Measurements from ENCODE around the gene NR2F1.

Gene NR2F1

DNA sequence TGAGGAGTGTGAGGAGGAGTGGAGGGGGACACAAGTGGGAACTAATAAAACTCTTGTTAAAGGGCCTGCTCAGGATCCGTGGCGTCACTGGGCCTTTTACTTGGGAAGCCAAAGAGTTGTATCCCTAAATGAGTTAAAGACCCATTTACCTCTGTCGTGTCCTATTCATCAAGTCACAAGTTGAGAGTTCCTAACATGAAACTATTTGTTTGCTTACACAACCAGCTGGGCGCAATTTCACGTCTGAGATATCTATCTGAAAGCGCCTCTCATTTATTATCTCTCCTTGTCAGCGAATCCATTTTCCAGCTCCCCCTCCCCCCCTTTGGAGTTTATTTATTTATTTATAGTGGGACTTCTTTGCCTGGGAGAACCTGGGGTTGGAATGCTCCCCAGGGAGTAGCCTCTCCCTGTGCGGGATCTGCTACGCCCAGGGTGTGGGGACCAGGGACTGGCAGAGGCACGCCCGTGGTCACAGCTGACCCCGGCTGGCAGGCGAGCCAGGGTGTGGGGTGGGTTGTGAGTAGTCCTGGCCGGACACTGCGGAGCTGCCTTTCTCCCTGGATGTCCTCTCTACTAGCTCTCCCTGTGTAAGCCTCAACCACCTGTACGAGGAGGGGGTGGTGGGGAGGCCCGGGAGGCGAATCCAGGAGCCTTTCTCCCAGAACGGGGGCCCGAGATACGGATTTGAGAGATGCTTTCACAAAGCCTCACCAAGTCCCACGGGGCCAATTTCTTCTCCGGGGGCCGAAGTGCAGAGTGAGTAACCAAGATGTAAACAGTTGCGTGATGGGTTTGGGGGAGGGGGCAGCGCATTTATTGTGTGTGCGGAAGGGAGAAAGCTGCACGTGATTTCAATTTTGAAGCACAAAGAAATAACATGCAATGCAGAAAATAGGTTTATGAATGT lies 15.3 kb downstream of the NR2F1 start (continued):
- TF ChIP-seq ZNF354C (tag by site-specific recombination; IDR thresholded peaks at IDR 0.05; ENCODE audit: borderline replicate concordance, low read depth) (no peak), ZNF140 (tag by site-specific recombination; IDR thresholded peaks at IDR 0.05) (no peak), HOXC10 (CRISPR knock-in tag; IDR thresholded peaks at IDR 0.05) (no peak), ZNF660 (tag by site-specific recombination; IDR thresholded peaks at IDR 0.05) (no peak), TRIM28 (IDR thresholded peaks at IDR 0.05; ENCODE audit: borderline replicate concordance, low read length) (no peak), YY1 (tag by site-specific recombination; IDR thresholded peaks at IDR 0.05) (no peak), ZNF132 (tag by site-specific recombination; IDR thresholded peaks at IDR 0.05; ENCODE audit: borderline replicate concordance) (no peak), GLIS1 (tag by site-specific recombination; IDR thresholded peaks at IDR 0.05) (peak; percentile 94), ZNF211 (tag by site-specific recombination; IDR thresholded peaks at IDR 0.05; ENCODE audit: low read depth) (no peak), ZNF184 (tag by site-specific recombination; IDR thresholded peaks at IDR 0.05) (no peak), ZNF350 (tag by site-specific recombination; IDR thresholded peaks at IDR 0.05) (no peak), ZNF26 (tag by site-specific recombination; IDR thresholded peaks at IDR 0.05) (no peak), ZNF174 (tag by site-specific recombination; IDR thresholded peaks at IDR 0.05) (no peak), ZBTB6 (tag by site-specific recombination; IDR thresholded peaks at IDR 0.05) (no peak), ZNF530 (tag by site-specific recombination; IDR thresholded peaks at IDR 0.05; ENCODE audit: low read depth) (no peak), PBX3 (CRISPR knock-in tag; IDR thresholded peaks at IDR 0.05) (no peak), ZNF692 (tag by site-specific recombination; IDR thresholded peaks at IDR 0.05) (no peak), IKZF3 (tag by site-specific recombination; IDR thresholded peaks at IDR 0.05) (peak; percentile 91), ZBTB20 (tag by site-specific recombination; IDR thresholded peaks at IDR 0.05) (peak; percentile 84), ZNF221 (tag by site-specific recombination; IDR thresholded peaks at IDR 0.05; ENCODE audit: borderline replicate concordance) (no peak), PRDM2 (tag by site-specific recombination; IDR thresholded peaks at IDR 0.05; ENCODE audit: borderline replicate concordance) (no peak)
- TF ChIP-seq, protein P1, sequence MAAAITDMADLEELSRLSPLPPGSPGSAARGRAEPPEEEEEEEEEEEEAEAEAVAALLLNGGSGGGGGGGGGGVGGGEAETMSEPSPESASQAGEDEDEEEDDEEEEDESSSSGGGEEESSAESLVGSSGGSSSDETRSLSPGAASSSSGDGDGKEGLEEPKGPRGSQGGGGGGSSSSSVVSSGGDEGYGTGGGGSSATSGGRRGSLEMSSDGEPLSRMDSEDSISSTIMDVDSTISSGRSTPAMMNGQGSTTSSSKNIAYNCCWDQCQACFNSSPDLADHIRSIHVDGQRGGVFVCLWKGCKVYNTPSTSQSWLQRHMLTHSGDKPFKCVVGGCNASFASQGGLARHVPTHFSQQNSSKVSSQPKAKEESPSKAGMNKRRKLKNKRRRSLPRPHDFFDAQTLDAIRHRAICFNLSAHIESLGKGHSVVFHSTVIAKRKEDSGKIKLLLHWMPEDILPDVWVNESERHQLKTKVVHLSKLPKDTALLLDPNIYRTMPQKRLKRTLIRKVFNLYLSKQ (tag by site-specific recombination; IDR thresholded peaks at IDR 0.05; ENCODE audit: borderline replicate concordance) = no peak
- TF ChIP-seq, protein P2, sequence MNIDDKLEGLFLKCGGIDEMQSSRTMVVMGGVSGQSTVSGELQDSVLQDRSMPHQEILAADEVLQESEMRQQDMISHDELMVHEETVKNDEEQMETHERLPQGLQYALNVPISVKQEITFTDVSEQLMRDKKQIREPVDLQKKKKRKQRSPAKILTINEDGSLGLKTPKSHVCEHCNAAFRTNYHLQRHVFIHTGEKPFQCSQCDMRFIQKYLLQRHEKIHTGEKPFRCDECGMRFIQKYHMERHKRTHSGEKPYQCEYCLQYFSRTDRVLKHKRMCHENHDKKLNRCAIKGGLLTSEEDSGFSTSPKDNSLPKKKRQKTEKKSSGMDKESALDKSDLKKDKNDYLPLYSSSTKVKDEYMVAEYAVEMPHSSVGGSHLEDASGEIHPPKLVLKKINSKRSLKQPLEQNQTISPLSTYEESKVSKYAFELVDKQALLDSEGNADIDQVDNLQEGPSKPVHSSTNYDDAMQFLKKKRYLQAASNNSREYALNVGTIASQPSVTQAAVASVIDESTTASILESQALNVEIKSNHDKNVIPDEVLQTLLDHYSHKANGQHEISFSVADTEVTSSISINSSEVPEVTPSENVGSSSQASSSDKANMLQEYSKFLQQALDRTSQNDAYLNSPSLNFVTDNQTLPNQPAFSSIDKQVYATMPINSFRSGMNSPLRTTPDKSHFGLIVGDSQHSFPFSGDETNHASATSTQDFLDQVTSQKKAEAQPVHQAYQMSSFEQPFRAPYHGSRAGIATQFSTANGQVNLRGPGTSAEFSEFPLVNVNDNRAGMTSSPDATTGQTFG (tag by site-specific recombination; IDR thresholded peaks at IDR 0.05; ENCODE audit: borderline replicate concordance) = no peak
